Measurements from ENCODE around the gene FRK.
"Not testable (repeated sequence)": the region's sequence is repeated elsewhere in the genome, so short reads cannot be mapped to it uniquely, and the experiment has no call there.

The FRK gene

GRCh38 chr6:116008470-116009243 lies 52.0 kb downstream of the FRK start:
- no peak for ATAC-seq
- DNase-seq = no peak

- DNase-seq (no peak), ATAC-seq (no peak)
Measured at GRCh38 chr6:116004841-116005815, 55.6 kb downstream of the FRK start.

- DNase-seq (no peak), ATAC-seq (no peak)
Measured at GRCh38 chr6:116003668-116004067, 57.0 kb downstream of the FRK start.

- no peak for DNase-seq
- no peak for ATAC-seq
Measured at GRCh38 chr6:116002756-116003155, 57.9 kb downstream of the FRK start.

GRCh38 chr6:115999235-115999634 lies 61.5 kb downstream of the FRK start:
- DNase-seq (no peak), ATAC-seq (no peak)

- ATAC-seq (no peak), DNase-seq (no peak)
Measured at GRCh38 chr6:115997990-115998585, 62.6 kb downstream of the FRK start.

GRCh38 chr6:115986026-115986425 lies 74.7 kb downstream of the FRK start:
- no peak for ATAC-seq
- DNase-seq = no peak

- no peak for DNase-seq
- no peak for ATAC-seq
Measured at GRCh38 chr6:115984809-115985208, 75.9 kb downstream of the FRK start.

- no peak for ATAC-seq
- no peak for DNase-seq
Measured at GRCh38 chr6:115983998-115984397, 76.7 kb downstream of the FRK start.

GRCh38 chr6:115982453-115982852 lies 78.2 kb downstream of the FRK start:
- ATAC-seq (no peak), DNase-seq (no peak)

- ATAC-seq = no peak
Measured at GRCh38 chr6:115977220-115977619, 83.5 kb downstream of the FRK start.

GRCh38 chr6:115976321-115976870 lies 84.3 kb downstream of the FRK start:
- DNase-seq = no peak
- no peak for ATAC-seq

More at GRCh38 chr6:115977220-115977619, 83.5 kb downstream of the FRK start:
- DNase-seq = no peak

GRCh38 chr6:115972679-115973078 lies 88.0 kb downstream of the FRK start:
- DNase-seq (no peak), ATAC-seq (no peak)

- DNase-seq (no peak), ATAC-seq (peak; percentile 28)
Measured at GRCh38 chr6:115971785-115972184, 88.9 kb downstream of the FRK start.

- ATAC-seq (no peak), DNase-seq (no peak)
Measured at GRCh38 chr6:115969930-115970273, 90.8 kb downstream of the FRK start.

- ATAC-seq (no peak), DNase-seq (no peak)
Measured at GRCh38 chr6:115969207-115969929, 91.3 kb downstream of the FRK start.

GRCh38 chr6:115960286-115960685 lies 100.4 kb downstream of the FRK start:
- not testable (repeated sequence) for ATAC-seq, DNase-seq

- DNase-seq = no peak
- ATAC-seq = no peak
Measured at GRCh38 chr6:115958958-115959357, 101.7 kb downstream of the FRK start.

- DNase-seq (no peak), ATAC-seq (no peak)
Measured at GRCh38 chr6:115954740-115955139, 106.0 kb downstream of the FRK start.

GRCh38 chr6:115948751-115949150 lies 111.9 kb downstream of the FRK start:
- DNase-seq (no peak), ATAC-seq (no peak)

GRCh38 chr6:115947966-115948541 lies 112.6 kb downstream of the FRK start:
- ATAC-seq = no peak
- no peak for DNase-seq

Measured in stimulated activated naive CD8-positive, alpha-beta T cell treated with anti-CD3 and anti-CD28 coated beads, Interleukin-15, Interleukin-2, amounts not matched to agents 100 U/mL and 50 U/mL, for 24 hours (primary cell).